ENCODE measurements around the gene FBLN1.

DNA sequence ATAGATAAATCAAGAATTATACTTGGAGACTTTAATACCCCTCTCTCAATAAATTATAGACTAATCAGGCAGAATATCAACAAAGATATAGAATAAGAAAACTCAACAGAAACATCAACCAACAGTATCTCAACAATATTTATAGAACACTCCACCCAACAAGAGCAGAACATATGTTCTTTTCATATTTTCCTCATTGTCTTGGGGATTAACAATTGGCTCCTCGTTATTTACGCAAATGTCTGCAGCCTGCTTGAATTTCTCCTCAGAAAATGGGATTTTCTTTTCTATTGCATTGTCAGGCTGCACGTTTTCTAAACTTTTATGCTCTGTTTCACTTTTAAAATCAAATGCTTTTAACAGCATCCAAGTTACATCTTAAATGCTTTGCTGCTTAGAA is 37.0 kb upstream of the FBLN1 start:
- TF ChIP-seq, protein P1, sequence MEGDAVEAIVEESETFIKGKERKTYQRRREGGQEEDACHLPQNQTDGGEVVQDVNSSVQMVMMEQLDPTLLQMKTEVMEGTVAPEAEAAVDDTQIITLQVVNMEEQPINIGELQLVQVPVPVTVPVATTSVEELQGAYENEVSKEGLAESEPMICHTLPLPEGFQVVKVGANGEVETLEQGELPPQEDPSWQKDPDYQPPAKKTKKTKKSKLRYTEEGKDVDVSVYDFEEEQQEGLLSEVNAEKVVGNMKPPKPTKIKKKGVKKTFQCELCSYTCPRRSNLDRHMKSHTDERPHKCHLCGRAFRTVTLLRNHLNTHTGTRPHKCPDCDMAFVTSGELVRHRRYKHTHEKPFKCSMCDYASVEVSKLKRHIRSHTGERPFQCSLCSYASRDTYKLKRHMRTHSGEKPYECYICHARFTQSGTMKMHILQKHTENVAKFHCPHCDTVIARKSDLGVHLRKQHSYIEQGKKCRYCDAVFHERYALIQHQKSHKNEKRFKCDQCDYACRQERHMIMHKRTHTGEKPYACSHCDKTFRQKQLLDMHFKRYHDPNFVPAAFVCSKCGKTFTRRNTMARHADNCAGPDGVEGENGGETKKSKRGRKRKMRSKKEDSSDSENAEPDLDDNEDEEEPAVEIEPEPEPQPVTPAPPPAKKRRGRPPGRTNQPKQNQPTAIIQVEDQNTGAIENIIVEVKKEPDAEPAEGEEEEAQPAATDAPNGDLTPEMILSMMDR (IDR thresholded peaks at IDR 0.05) = no peak
- no peak for TF ChIP-seq POLR2A (IDR thresholded peaks at IDR 0.05)
